HG03457 (cell line): ENCODE measurements around the gene C19orf33.

Experiments used
- ATAC-seq: cut with Tn5 transposase; IDR thresholded peaks from one replicate; pipeline ENCODE4 v1.9.1; 2021; ENCODE audit warnings: moderate number of reproducible peaks; ENCODE audit not compliant: unreplicated experiment

Gene C19orf33

GRCh38 chr19:38278751-38279150, 25.3 kb upstream of the C19orf33 start:
- no peak for ATAC-seq

- no peak for ATAC-seq
Measured at GRCh38 chr19:38280030-38280921, 23.8 kb upstream of the C19orf33 start.

- no peak for ATAC-seq
Measured at GRCh38 chr19:38281811-38282566, 22.1 kb upstream of the C19orf33 start.

- no peak for ATAC-seq
Measured at GRCh38 chr19:38283271-38283670, 20.8 kb upstream of the C19orf33 start.

- ATAC-seq = no peak
Measured at GRCh38 chr19:38284422-38284821, 19.6 kb upstream of the C19orf33 start.

GRCh38 chr19:38285567-38285966, 18.5 kb upstream of the C19orf33 start:
- ATAC-seq = no peak

GRCh38 chr19:38287604-38288003, 16.4 kb upstream of the C19orf33 start:
- ATAC-seq = no peak

- ATAC-seq = no peak
Measured at GRCh38 chr19:38288123-38288855, 15.8 kb upstream of the C19orf33 start.

GRCh38 chr19:38289955-38290354, 14.1 kb upstream of the C19orf33 start:
- ATAC-seq = no peak

- ATAC-seq = no peak
Measured at GRCh38 chr19:38290631-38291147, 13.4 kb upstream of the C19orf33 start.

GRCh38 chr19:38291855-38292254, 12.2 kb upstream of the C19orf33 start:
- ATAC-seq = no peak

- no peak for ATAC-seq
Measured at GRCh38 chr19:38293281-38293680, 10.8 kb upstream of the C19orf33 start.

- ATAC-seq = no peak
Measured at GRCh38 chr19:38294090-38294489, 10.0 kb upstream of the C19orf33 start.

GRCh38 chr19:38298821-38299680, 5.0 kb upstream of the C19orf33 start:
- ATAC-seq = no peak

- no peak for ATAC-seq
Measured at GRCh38 chr19:38304352-38304865, 358 bp downstream of the C19orf33 start.

GRCh38 chr19:38304866-38305429, 897 bp downstream of the C19orf33 start:
- ATAC-seq = no peak

- no peak for ATAC-seq
Measured at GRCh38 chr19:38306236-38306635, 2.2 kb downstream of the C19orf33 start.

GRCh38 chr19:38307076-38307475, 3.0 kb downstream of the C19orf33 start:
- ATAC-seq = no peak

- no peak for ATAC-seq
Measured at GRCh38 chr19:38307597-38307996, 3.5 kb downstream of the C19orf33 start.
